ENCODE measurements around the gene ADRB2. TPM values are rescaled to one million over a fixed set of nuclear protein-coding genes. Genes with fewer than 3 reads are reported as not detected.

ADRB2 gene
- total RNA-seq, 4 donors from 2014 or later, result 2.8 to 11.8 (median 4.5) TPM

DNA sequence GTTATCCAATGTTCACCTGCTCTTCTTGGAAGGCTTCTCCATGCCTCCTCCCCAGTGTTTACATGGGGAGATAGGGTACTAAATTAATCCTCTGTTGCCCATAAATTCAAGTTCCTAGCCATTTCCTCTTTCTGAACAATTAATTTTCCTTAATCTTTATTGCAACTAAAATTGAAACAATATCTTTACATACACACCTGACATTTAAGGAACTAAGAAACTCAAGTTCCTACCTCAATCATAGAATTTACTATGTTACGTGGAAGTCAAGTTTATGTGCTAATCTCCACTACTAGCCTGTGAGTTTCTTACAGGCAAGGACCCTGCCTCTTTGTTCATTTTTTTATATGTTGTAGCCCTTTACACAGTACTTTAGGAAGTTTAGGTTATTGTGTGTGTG is 10.1 kb upstream of the ADRB2 start:
- WGBS, 2 donors (ENCODE audit: low coverage in 1 of 2), result 67 to 83% methylated on average over 1 of the region's 1 CpG
- Histone ChIP-seq H3K4me1 (no peaks in the 10 kb centered on the region), H3K9me3 (no peaks in the 10 kb centered on the region), H3K27ac (no peak overlapping the region), H3K36me3 (no peaks in the 10 kb centered on the region), H3K27me3 (no peaks in the 10 kb centered on the region), H3K4me3 (no peak overlapping the region)
- no peak for TF ChIP-seq POLR2A (IDR thresholded peaks at IDR 0.05)
- no peak for TF ChIP-seq EP300 (IDR thresholded peaks at IDR 0.05)
- no peak for TF ChIP-seq POLR2AphosphoS5 (IDR thresholded peaks at IDR 0.05)
- TF ChIP-seq, protein P1, sequence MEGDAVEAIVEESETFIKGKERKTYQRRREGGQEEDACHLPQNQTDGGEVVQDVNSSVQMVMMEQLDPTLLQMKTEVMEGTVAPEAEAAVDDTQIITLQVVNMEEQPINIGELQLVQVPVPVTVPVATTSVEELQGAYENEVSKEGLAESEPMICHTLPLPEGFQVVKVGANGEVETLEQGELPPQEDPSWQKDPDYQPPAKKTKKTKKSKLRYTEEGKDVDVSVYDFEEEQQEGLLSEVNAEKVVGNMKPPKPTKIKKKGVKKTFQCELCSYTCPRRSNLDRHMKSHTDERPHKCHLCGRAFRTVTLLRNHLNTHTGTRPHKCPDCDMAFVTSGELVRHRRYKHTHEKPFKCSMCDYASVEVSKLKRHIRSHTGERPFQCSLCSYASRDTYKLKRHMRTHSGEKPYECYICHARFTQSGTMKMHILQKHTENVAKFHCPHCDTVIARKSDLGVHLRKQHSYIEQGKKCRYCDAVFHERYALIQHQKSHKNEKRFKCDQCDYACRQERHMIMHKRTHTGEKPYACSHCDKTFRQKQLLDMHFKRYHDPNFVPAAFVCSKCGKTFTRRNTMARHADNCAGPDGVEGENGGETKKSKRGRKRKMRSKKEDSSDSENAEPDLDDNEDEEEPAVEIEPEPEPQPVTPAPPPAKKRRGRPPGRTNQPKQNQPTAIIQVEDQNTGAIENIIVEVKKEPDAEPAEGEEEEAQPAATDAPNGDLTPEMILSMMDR (IDR thresholded peaks at IDR 0.05), result no peak
- ATAC-seq, result no peak

DNA sequence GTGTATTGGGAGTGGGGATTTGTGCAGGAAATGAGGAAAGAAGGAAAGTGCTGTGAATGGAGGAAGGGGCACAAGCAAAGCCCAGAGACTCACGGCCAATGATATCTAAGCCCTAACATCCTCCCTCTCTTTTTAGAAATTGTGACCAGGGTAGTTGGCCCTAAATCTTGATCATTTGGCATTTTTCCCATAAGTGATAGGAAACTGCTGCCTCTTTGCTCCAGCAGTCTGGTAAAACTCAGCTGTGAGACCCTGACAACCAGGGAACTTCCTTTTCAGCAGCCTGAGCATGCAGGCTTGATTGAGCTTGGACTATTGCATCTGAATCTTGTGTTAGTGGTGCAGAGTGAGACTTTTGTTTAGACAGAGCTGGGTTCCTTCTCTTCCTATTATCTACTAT is 9.6 kb upstream of the ADRB2 start:
- 38 to 43% methylated on average over 1 of the region's 1 CpG for WGBS, 2 donors (ENCODE audit: low coverage in 1 of 2)
- Histone ChIP-seq H3K4me3 (no peak overlapping the region), H3K27ac (no peak overlapping the region), H3K9me3 (no peaks in the 10 kb centered on the region), H3K4me1 (no peaks in the 10 kb centered on the region), H3K36me3 (no peaks in the 10 kb centered on the region), H3K27me3 (no peaks in the 10 kb centered on the region)
- no peak for TF ChIP-seq POLR2A (IDR thresholded peaks at IDR 0.05)
- TF ChIP-seq, protein P1 (IDR thresholded peaks at IDR 0.05), result no peak
- no peak for TF ChIP-seq EP300 (IDR thresholded peaks at IDR 0.05)
- TF ChIP-seq POLR2AphosphoS5 (IDR thresholded peaks at IDR 0.05), result no peak
- ATAC-seq, result no peak

DNA sequence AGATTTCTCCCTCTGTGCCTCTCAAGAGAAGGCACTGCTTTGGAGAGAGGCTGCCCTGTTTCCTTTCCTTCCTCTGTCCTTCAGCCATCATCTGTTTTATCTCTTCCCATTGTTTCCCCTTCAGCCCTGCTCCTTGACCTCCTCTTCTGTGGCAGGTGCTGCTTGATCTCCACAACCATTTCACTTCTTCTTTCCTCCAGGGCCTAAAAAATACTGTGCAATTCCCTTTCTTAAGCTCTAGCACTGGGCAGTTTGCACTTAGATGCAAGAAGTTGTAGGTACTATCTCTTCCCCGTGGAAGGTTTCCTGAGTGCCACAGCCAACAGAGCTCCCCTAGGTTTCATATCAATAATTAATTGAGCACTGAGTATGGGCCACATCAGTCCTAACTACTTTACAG is 8.8 kb upstream of the ADRB2 start:
- no peak overlapping the region for H3K27ac ChIP-seq
- 83% methylated on average over 1 of the region's 1 CpG; no CpG with 5 or more reads in 1 of the 2 donors for WGBS, 2 donors (ENCODE audit: low coverage in 1 of 2)
- H3K4me3 ChIP-seq, result no peak overlapping the region
- no peaks in the 10 kb centered on the region for H3K36me3 ChIP-seq
- H3K9me3 ChIP-seq, result no peaks in the 10 kb centered on the region
- TF ChIP-seq POLR2A (IDR thresholded peaks at IDR 0.05) (no peak), EP300 (IDR thresholded peaks at IDR 0.05) (no peak), POLR2AphosphoS5 (IDR thresholded peaks at IDR 0.05) (no peak)
- TF ChIP-seq, protein P1 (IDR thresholded peaks at IDR 0.05), result no peak
- ATAC-seq, result no peak
- H3K27me3 ChIP-seq, result no peaks in the 10 kb centered on the region
- H3K4me1 ChIP-seq, result no peaks in the 10 kb centered on the region

DNA sequence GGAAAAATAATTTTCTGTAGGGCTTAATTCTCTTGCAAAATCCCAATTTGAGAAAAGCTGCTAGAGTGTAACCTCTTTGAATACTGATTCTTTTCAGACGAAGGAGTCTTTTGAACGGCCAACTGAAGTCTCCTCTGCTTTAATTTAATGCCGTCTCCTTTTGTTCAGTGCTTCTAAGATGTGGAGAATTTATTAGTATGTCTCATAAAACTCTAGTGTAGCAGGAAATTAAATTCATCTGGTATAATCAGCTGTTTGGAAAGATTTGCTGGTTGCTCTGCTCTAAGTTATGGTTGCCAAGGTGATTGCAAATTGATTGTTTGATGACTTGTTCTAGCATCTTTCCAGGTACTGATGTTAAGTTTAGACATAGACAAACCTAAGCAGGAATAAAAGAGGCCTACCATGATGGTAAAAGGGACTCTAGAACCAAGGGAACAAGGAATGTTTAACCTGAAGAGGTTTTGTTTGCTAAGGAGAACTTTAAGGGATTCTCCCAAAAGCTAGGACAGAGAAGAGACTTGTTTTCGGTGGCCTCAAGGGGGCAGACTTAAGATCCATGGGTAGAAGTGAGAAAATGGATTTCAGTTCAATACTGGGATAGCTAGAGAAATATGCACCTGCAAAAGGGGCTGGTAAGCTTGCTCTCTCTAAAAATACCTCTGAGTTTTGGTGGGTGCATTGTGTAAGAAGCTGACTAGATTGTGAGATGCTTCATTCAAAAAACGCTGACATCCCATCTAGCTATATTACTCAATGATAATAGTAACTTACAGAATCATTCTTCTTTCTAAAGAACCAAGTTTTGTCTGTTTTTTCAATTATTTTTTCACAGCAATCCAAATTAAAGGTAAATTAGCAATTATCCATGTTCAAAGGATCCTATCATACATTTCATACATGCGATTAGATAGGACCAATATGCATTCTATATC is 5.7 kb upstream of the ADRB2 start:
- Histone ChIP-seq H3K9me3 (no peaks in the 10 kb centered on the region), H3K27me3 (no peaks in the 10 kb centered on the region), H3K4me3 (no peak overlapping the region), H3K36me3 (no peaks in the 10 kb centered on the region), H3K27ac (no peak overlapping the region), H3K4me1 (peaks cover 0 to 9% (median 6%) of the 10 kb centered on the region in 3 donors)
- 57 to 63% methylated on average over 4 to 6 of the region's 6 CpGs for WGBS, 2 donors (ENCODE audit: low coverage in 1 of 2)
- no peak for ATAC-seq
- TF ChIP-seq EP300 (IDR thresholded peaks at IDR 0.05) (no peak), POLR2AphosphoS5 (IDR thresholded peaks at IDR 0.05) (no peak), POLR2A (IDR thresholded peaks at IDR 0.05) (no peak)
- TF ChIP-seq, protein P1 (IDR thresholded peaks at IDR 0.05), result peak; percentile 24 to 57 (median 40)

DNA sequence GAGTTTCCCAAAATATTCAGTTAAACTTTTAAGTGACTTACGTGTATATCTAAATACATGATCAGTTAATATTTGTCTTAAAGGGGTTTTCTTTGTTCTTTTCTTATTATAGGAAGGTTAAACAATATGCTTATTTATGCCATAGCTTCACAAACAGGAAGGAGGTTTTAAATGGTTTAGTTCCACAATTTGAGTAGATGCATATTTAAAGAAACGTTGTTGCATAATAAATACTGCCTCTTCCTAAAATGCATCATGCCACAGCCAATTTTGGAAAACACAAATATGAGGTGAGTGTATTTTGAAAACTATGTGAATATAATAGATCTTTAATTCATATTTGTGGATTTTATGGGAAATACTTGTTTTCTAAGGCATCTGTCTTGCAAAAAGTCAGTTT is 2.5 kb upstream of the ADRB2 start:
- Histone ChIP-seq H3K4me3 (no peak overlapping the region), H3K27ac (no peak overlapping the region), H3K36me3 (no peaks in the 10 kb centered on the region), H3K27me3 (no peaks in the 10 kb centered on the region), H3K9me3 (no peaks in the 10 kb centered on the region), H3K4me1 (peaks cover 0 to 30% (median 10%) of the 10 kb centered on the region in 3 donors)
- no peak for ATAC-seq
- WGBS, 2 donors (ENCODE audit: low coverage in 1 of 2), result 78 to 86% methylated on average over 2 of the region's 2 CpGs
- TF ChIP-seq EP300 (IDR thresholded peaks at IDR 0.05) (no peak), POLR2AphosphoS5 (IDR thresholded peaks at IDR 0.05) (no peak), POLR2A (IDR thresholded peaks at IDR 0.05) (no peak)
- TF ChIP-seq, protein P1 (IDR thresholded peaks at IDR 0.05), result no peak

Data from gastroesophageal sphincter (tissue), 4 donors.